ENCODE results near the gene OTOF.

Gene OTOF

DNA sequence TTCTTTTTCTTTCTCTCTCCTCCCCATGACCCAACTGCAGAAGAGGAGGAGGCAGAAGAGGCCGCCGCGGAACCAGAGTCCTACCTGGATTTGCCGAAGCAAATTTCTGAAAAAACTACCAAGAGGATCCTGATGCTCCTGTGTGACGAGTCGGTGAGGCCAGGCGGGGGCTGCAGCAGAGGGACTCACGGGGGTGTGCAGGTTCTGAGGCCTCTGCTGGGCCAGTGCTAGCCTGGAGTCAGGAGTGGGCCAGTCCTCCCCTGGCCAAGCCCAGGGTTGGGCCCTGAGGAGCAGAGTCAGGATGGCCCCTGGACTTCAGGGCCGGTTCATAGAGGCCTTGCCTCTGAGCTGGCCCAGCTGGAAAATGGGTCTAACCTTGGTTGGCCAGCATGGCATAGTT, 29.3 kb downstream of the OTOF start:
- no peaks in the 10 kb centered on the region for H3K4me1 ChIP-seq (ENCODE audit: insufficient read depth, low read length, poor library complexity, severe bottlenecking)
- no peaks in the 10 kb centered on the region for H3K79me2 ChIP-seq (ENCODE audit: insufficient read depth, low read length)
- H3K4me3 ChIP-seq (ENCODE audit: low read length, poor library complexity, severe bottlenecking): no peak overlapping the region
- H3F3A ChIP-seq (ENCODE audit: low read depth): no peaks in the 10 kb centered on the region
- H3K36me3 ChIP-seq (ENCODE audit: insufficient read depth, low read length): no peaks in the 10 kb centered on the region
- no peaks in the 10 kb centered on the region for H3K9me2 ChIP-seq (replicated peaks; ENCODE audit: low read depth, low read length)
- no peak overlapping the region for H3K9ac ChIP-seq (ENCODE audit: low read depth, low read length, poor library complexity, severe bottlenecking)
- H3K27me3 ChIP-seq (ENCODE audit: insufficient read depth, low read length, poor library complexity, severe bottlenecking): no peaks in the 10 kb centered on the region
- H4K20me1 ChIP-seq (ENCODE audit: insufficient read depth, low read length, poor library complexity, severe bottlenecking): no peaks in the 10 kb centered on the region
- no peak overlapping the region for H2AFZ ChIP-seq (ENCODE audit: low read length)
- H3K9me3 ChIP-seq (ENCODE audit: insufficient read depth, low read depth, low read length): no peaks in the 10 kb centered on the region
- TF ChIP-seq, protein P1, sequence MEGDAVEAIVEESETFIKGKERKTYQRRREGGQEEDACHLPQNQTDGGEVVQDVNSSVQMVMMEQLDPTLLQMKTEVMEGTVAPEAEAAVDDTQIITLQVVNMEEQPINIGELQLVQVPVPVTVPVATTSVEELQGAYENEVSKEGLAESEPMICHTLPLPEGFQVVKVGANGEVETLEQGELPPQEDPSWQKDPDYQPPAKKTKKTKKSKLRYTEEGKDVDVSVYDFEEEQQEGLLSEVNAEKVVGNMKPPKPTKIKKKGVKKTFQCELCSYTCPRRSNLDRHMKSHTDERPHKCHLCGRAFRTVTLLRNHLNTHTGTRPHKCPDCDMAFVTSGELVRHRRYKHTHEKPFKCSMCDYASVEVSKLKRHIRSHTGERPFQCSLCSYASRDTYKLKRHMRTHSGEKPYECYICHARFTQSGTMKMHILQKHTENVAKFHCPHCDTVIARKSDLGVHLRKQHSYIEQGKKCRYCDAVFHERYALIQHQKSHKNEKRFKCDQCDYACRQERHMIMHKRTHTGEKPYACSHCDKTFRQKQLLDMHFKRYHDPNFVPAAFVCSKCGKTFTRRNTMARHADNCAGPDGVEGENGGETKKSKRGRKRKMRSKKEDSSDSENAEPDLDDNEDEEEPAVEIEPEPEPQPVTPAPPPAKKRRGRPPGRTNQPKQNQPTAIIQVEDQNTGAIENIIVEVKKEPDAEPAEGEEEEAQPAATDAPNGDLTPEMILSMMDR (conservative IDR thresholded peaks at IDR 0.05; ENCODE audit: low read length): no peak
- TF ChIP-seq EZH2phosphoT487 (IDR thresholded peaks at IDR 0.05; ENCODE audit: borderline replicate concordance): no peak
- H3K4me2 ChIP-seq (ENCODE audit: low read depth, low read length, poor library complexity, severe bottlenecking): no peak overlapping the region

- Histone ChIP-seq H3K9ac (ENCODE audit: low read depth, low read length, poor library complexity, severe bottlenecking) (no peak overlapping the region), H4K20me1 (ENCODE audit: insufficient read depth, low read length, poor library complexity, severe bottlenecking) (no peaks in the 10 kb centered on the region), H3K36me3 (ENCODE audit: insufficient read depth, low read length) (no peaks in the 10 kb centered on the region), H3K79me2 (ENCODE audit: insufficient read depth, low read length) (no peaks in the 10 kb centered on the region), H3K9me2 (replicated peaks; ENCODE audit: low read depth, low read length) (no peaks in the 10 kb centered on the region), H2AFZ (ENCODE audit: low read length) (no peak overlapping the region), H3F3A (ENCODE audit: low read depth) (no peaks in the 10 kb centered on the region), H3K9me3 (ENCODE audit: insufficient read depth, low read depth, low read length) (no peaks in the 10 kb centered on the region), H3K4me1 (ENCODE audit: insufficient read depth, low read length, poor library complexity, severe bottlenecking) (no peaks in the 10 kb centered on the region), H3K4me2 (ENCODE audit: low read depth, low read length, poor library complexity, severe bottlenecking) (no peak overlapping the region), H3K27me3 (ENCODE audit: insufficient read depth, low read length, poor library complexity, severe bottlenecking) (no peaks in the 10 kb centered on the region), H3K4me3 (ENCODE audit: low read length, poor library complexity, severe bottlenecking) (no peak overlapping the region)
- TF ChIP-seq, protein P1 (conservative IDR thresholded peaks at IDR 0.05; ENCODE audit: low read length): no peak
- TF ChIP-seq EZH2phosphoT487 (IDR thresholded peaks at IDR 0.05; ENCODE audit: borderline replicate concordance): no peak
These were observed 33.7 kb downstream of the OTOF start for GRCh38 chr2:26444236-26444635.

GRCh38 chr2:26442707-26443106, 35.2 kb downstream of the OTOF start:
- TF ChIP-seq, protein P1 (conservative IDR thresholded peaks at IDR 0.05; ENCODE audit: low read length): no peak
- TF ChIP-seq EZH2phosphoT487 (IDR thresholded peaks at IDR 0.05; ENCODE audit: borderline replicate concordance): no peak

More at GRCh38 chr2:26442707-26443106, 35.2 kb downstream of the OTOF start:
- H4K20me1 ChIP-seq (ENCODE audit: insufficient read depth, low read length, poor library complexity, severe bottlenecking): no peaks in the 10 kb centered on the region
- no peak overlapping the region for H3K9ac ChIP-seq (ENCODE audit: low read depth, low read length, poor library complexity, severe bottlenecking)
- H3K4me2 ChIP-seq (ENCODE audit: low read depth, low read length, poor library complexity, severe bottlenecking): no peak overlapping the region
- H3K9me2 ChIP-seq (replicated peaks; ENCODE audit: low read depth, low read length): no peaks in the 10 kb centered on the region
- H3K4me3 ChIP-seq (ENCODE audit: low read length, poor library complexity, severe bottlenecking): no peak overlapping the region
- H3K4me1 ChIP-seq (ENCODE audit: insufficient read depth, low read length, poor library complexity, severe bottlenecking): no peaks in the 10 kb centered on the region
- H3K9me3 ChIP-seq (ENCODE audit: insufficient read depth, low read depth, low read length): no peaks in the 10 kb centered on the region
- H3K27me3 ChIP-seq (ENCODE audit: insufficient read depth, low read length, poor library complexity, severe bottlenecking): no peaks in the 10 kb centered on the region
- no peak overlapping the region for H2AFZ ChIP-seq (ENCODE audit: low read length)
- H3K36me3 ChIP-seq (ENCODE audit: insufficient read depth, low read length): no peaks in the 10 kb centered on the region
- no peaks in the 10 kb centered on the region for H3K79me2 ChIP-seq (ENCODE audit: insufficient read depth, low read length)
- no peaks in the 10 kb centered on the region for H3F3A ChIP-seq (ENCODE audit: low read depth)
